ENCODE results near the gene IL15.

DNA sequence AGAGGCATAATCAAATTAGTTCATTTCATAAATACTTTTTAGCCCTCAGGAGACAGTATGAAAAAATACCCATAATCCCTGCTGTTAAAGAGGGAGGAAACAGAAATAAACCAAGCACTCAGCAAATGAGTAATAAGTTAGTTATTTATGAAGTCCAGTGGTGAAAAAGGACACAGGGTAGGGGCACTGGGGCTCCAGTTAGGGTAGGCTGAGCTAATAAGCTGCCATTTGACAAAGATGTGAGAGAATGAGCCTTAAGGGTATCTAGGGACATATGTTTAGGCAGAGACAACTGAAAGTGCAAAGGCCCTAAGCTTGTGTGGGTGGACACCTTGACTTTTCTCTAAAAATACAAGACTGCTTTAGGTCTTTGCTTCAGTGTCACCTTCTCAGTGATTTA lies 94.4 kb downstream of the IL15 start:
- no peak for TF ChIP-seq CTCF (IDR thresholded peaks at IDR 0.05)
- TF ChIP-seq POLR2A (IDR thresholded peaks at IDR 0.05): no peak
